Trophoblast cell (in vitro differentiated cells and primary cell): ENCODE data around the gene MAPK14.
A peak's percentile ranks its signal among the peaks of the same experiment; 100 is the strongest.

Source experiments
- DNase-seq, 2 donors: peaks; one replicate each; pipeline ENCODE4 v3.0.0-alpha.2; 2016
- H2AFZ ChIP-seq: 2 replicates; pipeline ENCODE4 v1.6.1; 2013; ENCODE audit warnings: low read length, moderate library complexity, mild to moderate bottlenecking; ENCODE audit not compliant: insufficient read depth, poor library complexity
- H2AK5ac ChIP-seq: 2 replicates; pipeline ENCODE4 v1.6.1; 2013; ENCODE audit warnings: mild to moderate bottlenecking, low read length
- H2BK120ac ChIP-seq: 2 replicates; pipeline ENCODE4 v1.6.1; 2013; ENCODE audit warnings: low read length, mild to moderate bottlenecking, moderate library complexity; ENCODE audit not compliant: insufficient read depth, poor library complexity
- H2BK12ac ChIP-seq: 2 replicates; pipeline ENCODE4 v1.6.1; 2013; ENCODE audit warnings: mild to moderate bottlenecking, low read length, moderate library complexity
- H2BK5ac ChIP-seq: 2 replicates; pipeline ENCODE4 v1.6.1; 2013; ENCODE audit warnings: low read length, low read depth, moderate library complexity, mild to moderate bottlenecking; ENCODE audit not compliant: poor library complexity
- H3K14ac ChIP-seq: 2 replicates; pipeline ENCODE4 v1.6.1; 2013; ENCODE audit warnings: mild to moderate bottlenecking, low read length
- H3K18ac ChIP-seq: 2 replicates; pipeline ENCODE4 v1.6.1; 2013; ENCODE audit warnings: mild to moderate bottlenecking, low read length
- H3K23ac ChIP-seq: 2 replicates; pipeline ENCODE4 v1.6.1; 2013; ENCODE audit warnings: low read length
- H3K27ac ChIP-seq: 2 replicates; pipeline ENCODE4 v1.5.1; 2013; ENCODE audit warnings: low read depth, mild to moderate bottlenecking, inconsistent platforms, low read length, moderate library complexity
- H3K27me3 ChIP-seq: 2 replicates; pipeline ENCODE4 v1.6.1; 2013; ENCODE audit warnings: inconsistent platforms, mild to moderate bottlenecking, low read length, moderate library complexity; ENCODE audit not compliant: insufficient read depth
- H3K36me3 ChIP-seq, 2 experiments: 1 replicate in 1 of 2; 2 replicates in 1 of 2; pipeline ENCODE4 v1.6.1; 2013; ENCODE audit warnings: low read length in 2 of 2, mild to moderate bottlenecking in 2 of 2, moderate library complexity in 1 of 2; ENCODE audit not compliant: insufficient read depth in 2 of 2, control insufficient read depth in 1 of 2
- H3K4ac ChIP-seq: 2 replicates; pipeline ENCODE4 v1.6.1; 2013; ENCODE audit warnings: low read depth, mild to moderate bottlenecking, low read length, moderate library complexity
- H3K4me1 ChIP-seq, 2 experiments: 1 replicate in 1 of 2; 2 replicates in 1 of 2; pipeline ENCODE4 v1.6.1; 2013; ENCODE audit warnings: low read length in 2 of 2, mild to moderate bottlenecking in 2 of 2, moderate library complexity in 1 of 2; ENCODE audit not compliant: insufficient read depth in 2 of 2, control insufficient read depth in 1 of 2
- H3K4me2 ChIP-seq: 2 replicates; pipeline ENCODE4 v1.6.1; 2013; ENCODE audit warnings: inconsistent platforms, mild to moderate bottlenecking, low read length, moderate library complexity
- H3K4me3 ChIP-seq: 2 replicates; pipeline ENCODE4 v1.5.1; 2013; ENCODE audit warnings: mild to moderate bottlenecking, low read depth, low read length, inconsistent platforms
- H3K79me1 ChIP-seq: one replicate; pipeline ENCODE4 v1.6.1; 2013; ENCODE audit warnings: low read length
- H3K79me2 ChIP-seq: 2 replicates; pipeline ENCODE4 v1.6.1; 2013; ENCODE audit warnings: low read length, mild to moderate bottlenecking; ENCODE audit not compliant: control insufficient read depth, insufficient read depth, poor library complexity
- H3K9ac ChIP-seq: 2 replicates; pipeline ENCODE4 v1.6.1; 2013; ENCODE audit warnings: mild to moderate bottlenecking, low read length
- H3K9me3 ChIP-seq: 2 replicates; pipeline ENCODE4 v1.6.1; 2013; ENCODE audit warnings: low read depth, mild to moderate bottlenecking, control low read depth, inconsistent platforms, low read length; ENCODE audit not compliant: insufficient read depth
- H4K12ac ChIP-seq: 2 replicates; pipeline ENCODE4 v1.6.1; 2013; ENCODE audit warnings: low read depth, mild to moderate bottlenecking, low read length, moderate library complexity
- H4K8ac ChIP-seq: 2 replicates; pipeline ENCODE4 v1.6.1; 2013; ENCODE audit warnings: low read depth, mild to moderate bottlenecking, low read length, moderate library complexity
- H4K91ac ChIP-seq: one replicate; pipeline ENCODE4 v1.6.1; 2013; ENCODE audit warnings: low read depth, mild to moderate bottlenecking, low read length, moderate library complexity
- WGBS: extraction: QIAGEN DNeasy Blood & Tissue Kit; methylation state at CpG from one replicate; pipeline ENCODE4 v1.1.7; 2013; ENCODE audit warnings: missing lambda C conversion rate; ENCODE audit not compliant: insufficient read length, insufficient coverage; ENCODE audit errors: extremely low coverage; 5-methylcytosine and 5-hydroxymethylcytosine counted together

Gene MAPK14

GRCh38 chr6:36040958-36041357 lies 13.3 kb downstream of the MAPK14 start:
- H3K79me2 ChIP-seq, result no peaks in the 10 kb centered on the region
- no peak overlapping the region for H4K8ac ChIP-seq

GRCh38 chr6:36042618-36043260 lies 15.1 kb downstream of the MAPK14 start:
- no CpG with 5 or more reads among the region's 12 CpGs for WGBS
- no peak overlapping the region for H3K27ac ChIP-seq
- no peak for DNase-seq

More at GRCh38 chr6:36040958-36041357, 13.3 kb downstream of the MAPK14 start:
- Histone ChIP-seq H3K36me3 (no peaks in the 10 kb centered on the region), H3K4me3 (no peak overlapping the region), H3K9ac (no peak overlapping the region), H2BK5ac (no peak overlapping the region), H2AFZ (no peak overlapping the region), H3K23ac (no peak overlapping the region), H2BK120ac (no peak overlapping the region), H2AK5ac (no peak overlapping the region), H4K12ac (no peak overlapping the region), H3K27me3 (no peaks in the 10 kb centered on the region), H4K91ac (no peak overlapping the region), H3K9me3 (no peaks in the 10 kb centered on the region), H2BK12ac (no peak overlapping the region), H3K79me1 (no peaks in the 10 kb centered on the region), H3K27ac (no peak overlapping the region), H3K18ac (no peak overlapping the region), H3K4ac (no peak overlapping the region), H3K4me2 (no peak overlapping the region), H3K14ac (no peak overlapping the region), H3K4me1 (peaks cover 0 to 2% of the 10 kb centered on the region in 2 experiments)
- no peak for DNase-seq

DNA sequence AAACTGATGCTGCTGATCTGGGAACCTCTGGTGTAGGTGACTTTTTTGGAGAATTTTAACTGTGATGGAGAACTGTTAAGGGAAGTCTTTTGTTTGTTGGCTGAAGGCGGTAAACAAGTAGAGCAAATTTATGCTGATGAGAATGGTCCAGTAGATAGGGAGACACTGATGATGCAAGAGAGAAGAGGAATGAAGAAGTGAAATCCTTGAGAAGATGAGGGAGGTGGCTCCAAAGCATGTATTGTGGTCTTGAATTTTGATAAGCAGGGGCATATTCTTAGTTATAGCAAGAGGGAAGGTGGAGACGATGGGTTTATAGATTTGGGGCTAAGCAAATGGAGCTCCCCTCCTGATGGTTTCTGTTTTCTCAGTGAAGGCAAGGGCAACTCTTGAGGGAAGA lies 22.0 kb downstream of the MAPK14 start:
- Histone ChIP-seq H3K23ac (peak overlapping the region; percentile 6), H2BK12ac (no peak overlapping the region), H3K4me1 (no peaks in the 10 kb centered on the region), H3K27ac (no peak overlapping the region), H2AFZ (no peak overlapping the region), H3K18ac (no peak overlapping the region), H4K8ac (no peak overlapping the region), H4K12ac (no peak overlapping the region), H3K9ac (no peak overlapping the region), H2AK5ac (no peak overlapping the region), H4K91ac (no peak overlapping the region), H3K27me3 (no peaks in the 10 kb centered on the region), H2BK120ac (no peak overlapping the region), H3K4ac (no peak overlapping the region), H3K4me3 (no peak overlapping the region), H2BK5ac (no peak overlapping the region), H3K79me2 (peaks cover 3% of the 10 kb centered on the region), H3K79me1 (no peaks in the 10 kb centered on the region), H3K36me3 (peaks cover 2 to 4% of the 10 kb centered on the region in 2 experiments), H3K14ac (no peak overlapping the region), H3K4me2 (no peak overlapping the region), H3K9me3 (no peaks in the 10 kb centered on the region)
- DNase-seq, result no peak
- no CpG with 5 or more reads among the region's 2 CpGs for WGBS

More at GRCh38 chr6:36042618-36043260, 15.1 kb downstream of the MAPK14 start:
- Histone ChIP-seq H3K9ac (no peak overlapping the region), H2BK5ac (no peak overlapping the region), H2AK5ac (no peak overlapping the region), H3K27me3 (no peaks in the 10 kb centered on the region), H3K23ac (no peak overlapping the region), H3K4me2 (no peak overlapping the region), H3K4me1 (peaks cover 0 to under 1% of the 10 kb centered on the region in 2 experiments), H2BK120ac (no peak overlapping the region), H3K18ac (no peak overlapping the region), H4K12ac (no peak overlapping the region), H4K8ac (no peak overlapping the region), H3K79me2 (peaks cover 3% of the 10 kb centered on the region), H3K36me3 (peaks cover 0 to 2% of the 10 kb centered on the region in 2 experiments), H2AFZ (no peak overlapping the region), H3K4me3 (no peak overlapping the region), H2BK12ac (no peak overlapping the region), H3K14ac (no peak overlapping the region), H3K9me3 (no peaks in the 10 kb centered on the region), H3K79me1 (no peaks in the 10 kb centered on the region), H3K4ac (peak overlapping the region; percentile 49), H4K91ac (no peak overlapping the region)

GRCh38 chr6:36050305-36050704 lies 22.7 kb downstream of the MAPK14 start:
- Histone ChIP-seq H4K12ac (no peak overlapping the region), H2AFZ (no peak overlapping the region), H3K79me1 (no peaks in the 10 kb centered on the region), H3K4me1 (no peaks in the 10 kb centered on the region), H4K91ac (no peak overlapping the region), H3K18ac (no peak overlapping the region), H3K23ac (no peak overlapping the region), H2BK12ac (no peak overlapping the region), H3K4ac (no peak overlapping the region), H3K27me3 (no peaks in the 10 kb centered on the region), H3K79me2 (peaks cover 3% of the 10 kb centered on the region), H3K27ac (no peak overlapping the region), H3K9ac (no peak overlapping the region), H4K8ac (no peak overlapping the region), H3K4me2 (no peak overlapping the region), H2BK120ac (no peak overlapping the region), H3K14ac (no peak overlapping the region), H3K9me3 (no peaks in the 10 kb centered on the region), H3K36me3 (peaks cover 2 to 6% of the 10 kb centered on the region in 2 experiments), H2BK5ac (no peak overlapping the region), H2AK5ac (no peak overlapping the region), H3K4me3 (no peak overlapping the region)
- WGBS, result no CpG with 5 or more reads among the region's 1 CpG
- no peak for DNase-seq
